CD4-positive, CD25-positive, alpha-beta regulatory T cell (primary cell): Measurements from ENCODE around the gene SLC25A28. TPM values are rescaled to one million over a fixed set of nuclear protein-coding genes. Genes with fewer than 3 reads are reported as not detected.
A peak's percentile ranks its signal among the peaks of the same experiment; 100 is the strongest.

Experiments
- ATAC-seq, 2 donors: fragments of 150-1000 bp; cut with Tn5 transposase; one replicate each; pipeline ENCODE4 v1.10.0; 2021; ENCODE audit warnings: low read depth in 2 of 2, moderate number of reproducible peaks in 2 of 2, moderate library complexity in 1 of 2
- DNase-seq, 3 donors: peaks; one replicate each; pipeline versions ENCODE4 v3.0.0 to v3.0.0-alpha.2; 2012 to 2022; ENCODE audit warnings: mixed read lengths in 1 of 3
- H3K27ac ChIP-seq: one replicate; pipeline ENCODE4 v1.7.0; 2013; ENCODE audit warnings: mild to moderate bottlenecking, low read length; ENCODE audit not compliant: insufficient read depth, poor library complexity, severe bottlenecking
- H3K27me3 ChIP-seq: one replicate; pipeline ENCODE4 v1.7.0; 2013; ENCODE audit warnings: low read length; ENCODE audit not compliant: control insufficient read depth, insufficient read depth
- H3K36me3 ChIP-seq: one replicate; pipeline ENCODE4 v1.7.0; 2013; ENCODE audit warnings: mild to moderate bottlenecking, low read length, moderate library complexity; ENCODE audit not compliant: control insufficient read depth, insufficient read depth
- H3K4me1 ChIP-seq: 2 replicates; pipeline ENCODE4 v1.7.0; 2013; ENCODE audit warnings: mild to moderate bottlenecking, low read length; ENCODE audit not compliant: insufficient read depth, control insufficient read depth, poor library complexity, severe bottlenecking
- H3K4me3 ChIP-seq: one replicate; pipeline ENCODE4 v1.7.0; 2013; ENCODE audit warnings: low read depth, mild to moderate bottlenecking, low read length, moderate library complexity
- H3K9me3 ChIP-seq, 2 experiments: 1 replicate in 1 of 2; 2 replicates in 1 of 2; pipeline ENCODE4 v1.7.0; 2013; ENCODE audit warnings: low read length in 2 of 2, mild to moderate bottlenecking in 1 of 2, moderate library complexity in 1 of 2; ENCODE audit not compliant: control insufficient read depth in 2 of 2
- H3K27ac Mint-ChIP-seq, 3 donors: one replicate each; pipeline ENCODE4 v1.8.0; 2020 to 2022; ENCODE audit warnings: mild to moderate bottlenecking in 3 of 3, mixed read lengths in 3 of 3, moderate library complexity in 2 of 3
- H3K27me3 Mint-ChIP-seq: one replicate; pipeline ENCODE4 v1.8.0; 2022; ENCODE audit warnings: mild to moderate bottlenecking, mixed read lengths
- H3K36me3 Mint-ChIP-seq: one replicate; pipeline ENCODE4 v1.8.0; 2020; ENCODE audit warnings: mixed read lengths
- H3K4me1 Mint-ChIP-seq, 4 donors: one replicate each; pipeline ENCODE4 v1.8.0; 2020 to 2022; ENCODE audit warnings: mixed read lengths in 4 of 4, mild to moderate bottlenecking in 1 of 4
- H3K4me3 Mint-ChIP-seq, 4 donors: one replicate each; pipeline ENCODE4 v1.8.0; 2020 to 2022; ENCODE audit warnings: mild to moderate bottlenecking in 4 of 4, mixed read lengths in 4 of 4, moderate library complexity in 3 of 4
- H3K9me3 Mint-ChIP-seq, 7 donors: one replicate each; pipeline ENCODE4 v1.8.0; 2020 to 2022; ENCODE audit warnings: mixed read lengths in 7 of 7, mild to moderate bottlenecking in 3 of 7, moderate library complexity in 2 of 7
- polyA plus RNA-seq, 4 donors: library from polyadenylated mRNA; unstranded; fragments of 300-500 nt; fragmentation: Illumina TruSeq; gene quantifications; one replicate each; pipeline ENCODE4 v1.2.3, GENCODE V29; 2021
- total RNA-seq: library from RNA; stranded (reverse); gene quantifications from one replicate; pipeline ENCODE4 v1.2.3, GENCODE V29; 2022

SLC25A28 gene
- total RNA-seq (94.7 TPM), polyA plus RNA-seq (10 to 100 TPM; 18.6 to 24.4 (median 21.5) TPM)

DNA sequence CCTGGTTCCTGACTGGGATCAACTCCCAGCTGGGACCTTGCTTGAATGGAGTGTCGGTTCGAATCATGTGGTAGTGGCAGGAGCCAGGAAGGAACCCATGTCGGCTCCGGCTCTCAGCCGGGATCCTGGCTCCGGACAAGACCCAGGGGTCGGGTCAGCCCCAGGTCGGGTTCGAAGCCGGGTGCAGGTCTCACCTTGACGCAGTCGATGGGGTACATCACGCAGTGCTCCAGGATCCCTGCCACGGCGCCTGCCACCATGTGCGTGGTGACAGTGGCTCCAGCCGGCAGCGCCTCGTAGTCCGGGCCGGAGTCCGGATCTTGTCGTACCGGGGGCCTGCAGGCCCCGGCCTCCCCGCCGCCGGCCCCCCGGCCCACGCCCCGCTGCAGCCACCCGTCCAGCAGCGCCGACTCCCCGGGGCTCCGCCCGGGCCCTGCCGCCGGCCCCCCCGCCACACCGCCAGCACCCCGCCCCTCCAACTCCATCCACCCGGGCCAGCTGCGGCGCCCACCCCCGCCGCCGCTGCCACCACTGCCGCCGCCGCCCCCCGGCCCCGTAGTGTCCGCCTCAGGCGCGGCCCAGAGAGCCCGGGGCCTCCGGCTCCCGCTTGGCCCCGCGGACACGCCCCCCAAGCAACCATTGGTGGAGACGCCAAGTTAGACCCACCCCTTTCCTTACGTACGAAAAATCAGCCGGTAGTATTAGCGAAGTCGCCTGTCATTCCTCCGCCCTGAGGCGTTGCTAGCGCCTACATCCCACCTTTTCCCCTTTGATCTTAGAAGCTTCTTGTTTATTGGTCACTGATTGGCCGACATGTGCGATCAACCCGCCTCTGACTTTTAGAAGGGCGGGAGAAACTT, at the start of gene SLC25A28:
Gene SLC25A28 (minus strand): TSS at position 589 of the 860 bp plus-strand sequence. CDS start 104 bp downstream, at position 485.
- H3K4me1 ChIP-seq = peaks cover 48% of the 10 kb centered on the region
- H3K36me3 ChIP-seq = no peaks in the 10 kb centered on the region
- Mint-ChIP-seq H3K27ac (peak within 1 kb of the TSS; percentile 74 to 96 (median 95)), H3K27me3 (no peaks in the 10 kb centered on the region), H3K4me1 (peaks cover 12 to 50% (median 39%) of the 10 kb centered on the region in 4 donors), H3K36me3 (no peaks in the 10 kb centered on the region), H3K9me3 (no peaks in the 10 kb centered on the region), H3K4me3 (peak within 1 kb of the TSS; percentile 87 to 93 (median 91))
- no peaks in the 10 kb centered on the region for H3K9me3 ChIP-seq
- H3K27ac ChIP-seq = peak within 1 kb of the TSS; percentile 99
- ATAC-seq (no peak), DNase-seq (peak; percentile 93 to 100 (median 97))
- H3K4me3 ChIP-seq = peak within 1 kb of the TSS; percentile 98
- H3K27me3 ChIP-seq = no peaks in the 10 kb centered on the region

GRCh38 chr10:99667108-99667751, 47.0 kb upstream of the SLC25A28 start:
- Mint-ChIP-seq H3K27me3 (no peaks in the 10 kb centered on the region), H3K36me3 (peaks cover 13% of the 10 kb centered on the region), H3K4me1 (peaks cover 0 to 13% (median 4%) of the 10 kb centered on the region in 4 donors), H3K27ac (peak overlapping the region in 1 of 3 donors; percentile 86), H3K4me3 (no peak overlapping the region), H3K9me3 (no peaks in the 10 kb centered on the region)
- DNase-seq = no peak
- ATAC-seq = no peak
- Histone ChIP-seq H3K4me3 (no peak overlapping the region), H3K36me3 (peaks cover 5% of the 10 kb centered on the region), H3K27me3 (no peaks in the 10 kb centered on the region), H3K9me3 (no peaks in the 10 kb centered on the region), H3K4me1 (no peaks in the 10 kb centered on the region), H3K27ac (no peak overlapping the region)

DNA sequence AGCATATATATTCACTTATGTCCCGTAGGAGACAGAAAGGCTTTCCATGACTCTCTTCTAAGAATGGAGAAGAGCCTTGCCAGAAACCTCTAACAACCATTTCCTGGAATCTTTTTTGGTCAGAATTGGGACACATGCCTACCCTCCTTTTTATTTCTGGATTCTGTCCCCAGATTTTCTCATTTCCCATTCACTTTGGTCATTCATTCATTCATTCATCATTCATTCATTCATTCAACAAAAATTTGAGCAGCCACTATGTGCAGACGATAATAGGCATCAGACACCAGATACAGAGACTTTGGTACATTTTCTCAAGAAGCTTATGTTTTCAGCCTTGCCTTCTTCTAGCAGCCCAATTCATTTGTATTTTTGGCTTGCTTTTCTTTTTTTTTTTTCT, 45.1 kb upstream of the SLC25A28 start:
- Mint-ChIP-seq H3K4me1 (peaks cover 5 to 23% (median 13%) of the 10 kb centered on the region in 4 donors), H3K4me3 (peak overlapping the region in 1 of 4 donors; percentile 7), H3K27ac (no peak overlapping the region), H3K27me3 (no peaks in the 10 kb centered on the region), H3K9me3 (no peaks in the 10 kb centered on the region), H3K36me3 (peaks cover 13% of the 10 kb centered on the region)
- Histone ChIP-seq H3K9me3 (no peaks in the 10 kb centered on the region), H3K36me3 (peaks cover 3% of the 10 kb centered on the region), H3K4me3 (no peak overlapping the region), H3K27me3 (no peaks in the 10 kb centered on the region), H3K27ac (no peak overlapping the region), H3K4me1 (no peaks in the 10 kb centered on the region)
- no peak for ATAC-seq
- no peak for DNase-seq

DNA sequence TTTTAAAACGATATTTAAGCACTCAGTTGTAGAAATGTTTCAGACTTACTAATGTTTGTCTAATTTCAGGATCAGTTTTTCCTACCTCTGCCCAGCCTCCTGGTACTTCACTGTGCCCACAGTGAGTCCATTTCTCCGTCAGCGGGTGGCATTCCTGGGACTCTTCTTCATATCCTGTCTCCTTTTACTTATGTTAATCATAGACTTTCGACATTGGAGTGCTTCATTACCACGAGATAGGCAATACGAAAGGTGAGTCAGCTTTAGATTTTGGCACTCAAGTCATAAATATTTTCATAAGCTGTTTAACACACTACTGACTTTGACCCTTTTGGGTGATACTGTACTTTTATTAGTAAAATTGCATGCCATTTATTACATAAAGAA, 41.1 kb upstream of the SLC25A28 start:
- Mint-ChIP-seq H3K9me3 (no peaks in the 10 kb centered on the region), H3K27me3 (peaks cover 7% of the 10 kb centered on the region), H3K36me3 (peaks cover 7% of the 10 kb centered on the region), H3K4me3 (peak overlapping the region in 3 of 4 donors; percentile 5 to 79 (median 69)), H3K4me1 (peaks cover 22 to 37% (median 25%) of the 10 kb centered on the region in 4 donors), H3K27ac (no peak overlapping the region)
- Histone ChIP-seq H3K4me1 (peaks cover 15% of the 10 kb centered on the region), H3K9me3 (no peaks in the 10 kb centered on the region), H3K4me3 (no peak overlapping the region), H3K36me3 (peaks cover 3% of the 10 kb centered on the region), H3K27ac (no peak overlapping the region), H3K27me3 (peaks cover 10% of the 10 kb centered on the region)
- no peak for DNase-seq
- no peak for ATAC-seq

DNA sequence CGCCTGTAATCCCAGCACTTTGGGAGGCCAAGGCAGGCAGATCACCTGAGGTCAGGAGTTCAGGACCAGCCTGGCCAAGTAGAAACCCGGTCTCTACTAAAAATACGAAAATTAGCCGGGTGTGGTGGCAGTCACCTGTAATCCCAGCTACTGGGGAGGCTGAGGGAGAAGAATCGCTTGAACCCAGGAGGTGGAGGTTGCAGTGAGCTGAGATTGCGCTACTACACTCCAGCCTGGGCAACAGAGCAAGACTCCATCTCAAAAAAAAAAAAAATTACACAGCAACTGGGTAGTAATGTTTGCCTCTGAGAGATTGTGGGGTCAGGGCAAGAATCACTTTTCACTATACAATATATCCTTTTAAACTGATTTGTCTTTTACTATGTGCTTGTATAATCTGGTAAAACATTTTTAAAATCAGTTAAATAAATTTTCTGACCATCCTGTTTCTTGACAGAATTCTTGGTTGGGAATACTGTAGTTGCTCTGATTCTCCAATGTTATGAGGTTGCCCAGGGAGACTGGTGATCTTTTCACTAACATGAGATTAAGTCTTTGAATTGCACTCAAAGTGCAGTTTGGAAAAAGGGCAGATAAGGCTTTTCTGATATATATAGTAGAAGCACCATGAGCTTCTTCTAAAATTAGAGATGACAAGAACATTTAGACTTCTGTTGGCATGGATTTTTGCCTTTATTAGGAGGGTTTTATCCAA, 40.6 kb upstream of the SLC25A28 start:
- H3K4me1 Mint-ChIP-seq = peaks cover 22 to 37% (median 25%) of the 10 kb centered on the region in 4 donors
- Histone ChIP-seq H3K36me3 (peaks cover 3% of the 10 kb centered on the region), H3K27ac (no peak overlapping the region), H3K4me1 (peaks cover 15% of the 10 kb centered on the region), H3K4me3 (no peak overlapping the region), H3K27me3 (peaks cover 13% of the 10 kb centered on the region), H3K9me3 (no peaks in the 10 kb centered on the region)
- H3K27me3 Mint-ChIP-seq = peaks cover 13% of the 10 kb centered on the region
- no peak overlapping the region for H3K27ac Mint-ChIP-seq
- no peak for DNase-seq
- peaks cover 7% of the 10 kb centered on the region for H3K36me3 Mint-ChIP-seq
- H3K9me3 Mint-ChIP-seq = no peaks in the 10 kb centered on the region
- no peak for ATAC-seq
- H3K4me3 Mint-ChIP-seq = peak overlapping the region in 3 of 4 donors; percentile 4 to 89 (median 79)

DNA sequence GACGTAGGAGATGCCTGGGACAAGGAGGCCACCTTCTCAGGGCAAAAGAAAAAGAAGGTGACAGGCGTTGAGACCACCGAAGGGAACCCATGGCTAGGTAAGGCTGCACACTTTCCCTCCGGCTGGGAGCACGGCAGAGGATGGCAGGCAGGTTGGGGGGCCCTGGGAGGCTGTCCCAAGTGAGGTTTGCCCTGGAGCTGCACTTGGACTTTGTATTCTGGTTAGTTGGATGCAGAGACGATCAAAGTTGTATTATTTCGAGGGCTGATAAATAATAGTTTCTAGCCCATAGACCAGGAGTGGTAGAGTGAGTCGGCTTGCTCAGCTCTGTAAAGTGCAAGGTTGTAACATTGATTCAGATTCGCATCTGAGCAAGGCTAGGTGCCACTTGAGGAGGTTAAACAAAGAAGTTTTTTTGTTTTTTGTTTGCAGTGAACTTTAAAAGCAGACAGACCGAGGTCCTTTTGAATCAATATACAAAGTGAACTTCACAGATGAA, 39.7 kb upstream of the SLC25A28 start:
- Histone ChIP-seq H3K27ac (peak overlapping the region; percentile 53), H3K4me1 (peaks cover 15% of the 10 kb centered on the region), H3K9me3 (no peaks in the 10 kb centered on the region), H3K4me3 (peak overlapping the region; percentile 74), H3K27me3 (peaks cover 18% of the 10 kb centered on the region), H3K36me3 (no peaks in the 10 kb centered on the region)
- H3K4me3 Mint-ChIP-seq = peak overlapping the region; percentile 70 to 89 (median 88)
- DNase-seq (no peak), ATAC-seq (no peak)
- H3K36me3 Mint-ChIP-seq = peaks cover 4% of the 10 kb centered on the region
- H3K27ac Mint-ChIP-seq = peak overlapping the region in 2 of 3 donors; percentile 5 to 71
- peaks cover 22 to 37% (median 25%) of the 10 kb centered on the region in 4 donors for H3K4me1 Mint-ChIP-seq
- peaks cover 20% of the 10 kb centered on the region for H3K27me3 Mint-ChIP-seq
- no peaks in the 10 kb centered on the region for H3K9me3 Mint-ChIP-seq
